Esophagus squamous epithelium (tissue), 4 donors: ENCODE results near the gene CD5L.

Source experiments
- POLR2A ChIP-seq, 4 donors: fragments of 450-650 bp; IDR thresholded peaks; one replicate each; pipeline ENCODE4 v1.6.1; 2017; ENCODE audit warnings: antibody characterized with exemption in 4 of 4, mild to moderate bottlenecking in 4 of 4, moderate library complexity in 3 of 4
- TF ChIP-seq, protein P1 (sequence below), 6 experiments: fragments of 450-650 bp in 4 of 6; fragments of 200-600 bp in 2 of 6; sonication (generic) in 2 of 6; IDR thresholded peaks; one replicate each; pipeline ENCODE4 v1.5.1; 2016 to 2019; ENCODE audit warnings: antibody characterized with exemption in 6 of 6, mild to moderate bottlenecking in 4 of 6, moderate library complexity in 4 of 6

DNA sequence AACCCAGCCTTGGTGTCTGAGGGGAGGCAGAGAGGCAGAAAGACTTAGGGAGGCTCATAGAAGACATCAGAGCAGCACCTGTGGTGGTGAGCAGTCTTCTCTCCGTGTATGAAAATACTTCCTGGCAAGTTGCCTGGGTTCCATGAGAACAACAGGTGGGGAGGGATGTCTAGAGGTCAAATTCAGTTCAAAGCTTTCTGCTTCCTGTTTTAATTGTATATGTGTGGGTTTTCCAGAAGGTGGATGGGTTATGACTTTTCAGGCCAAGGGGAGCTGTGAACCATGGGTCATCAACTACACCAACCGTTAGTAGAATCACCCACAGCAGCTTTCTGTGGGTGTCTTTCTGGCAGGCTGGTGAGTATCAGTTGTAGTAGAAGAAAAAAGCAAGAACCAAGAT is 60.6 kb downstream of the CD5L start:
- TF ChIP-seq, protein P1, sequence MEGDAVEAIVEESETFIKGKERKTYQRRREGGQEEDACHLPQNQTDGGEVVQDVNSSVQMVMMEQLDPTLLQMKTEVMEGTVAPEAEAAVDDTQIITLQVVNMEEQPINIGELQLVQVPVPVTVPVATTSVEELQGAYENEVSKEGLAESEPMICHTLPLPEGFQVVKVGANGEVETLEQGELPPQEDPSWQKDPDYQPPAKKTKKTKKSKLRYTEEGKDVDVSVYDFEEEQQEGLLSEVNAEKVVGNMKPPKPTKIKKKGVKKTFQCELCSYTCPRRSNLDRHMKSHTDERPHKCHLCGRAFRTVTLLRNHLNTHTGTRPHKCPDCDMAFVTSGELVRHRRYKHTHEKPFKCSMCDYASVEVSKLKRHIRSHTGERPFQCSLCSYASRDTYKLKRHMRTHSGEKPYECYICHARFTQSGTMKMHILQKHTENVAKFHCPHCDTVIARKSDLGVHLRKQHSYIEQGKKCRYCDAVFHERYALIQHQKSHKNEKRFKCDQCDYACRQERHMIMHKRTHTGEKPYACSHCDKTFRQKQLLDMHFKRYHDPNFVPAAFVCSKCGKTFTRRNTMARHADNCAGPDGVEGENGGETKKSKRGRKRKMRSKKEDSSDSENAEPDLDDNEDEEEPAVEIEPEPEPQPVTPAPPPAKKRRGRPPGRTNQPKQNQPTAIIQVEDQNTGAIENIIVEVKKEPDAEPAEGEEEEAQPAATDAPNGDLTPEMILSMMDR (IDR thresholded peaks at IDR 0.05): no peak
- no peak for TF ChIP-seq POLR2A (IDR thresholded peaks at IDR 0.05)
